K562 (cell line): Measurements from ENCODE around the gene F2. TPM values are rescaled to one million over a fixed set of nuclear protein-coding genes. Genes with fewer than 3 reads are reported as not detected.

Experiments used
- ATAC-seq: fragments of 200-7000 bp; cut with Tn5 transposase; 3 replicates; pipeline ENCODE4 v1.9.1; 2020; ENCODE audit warnings: moderate library complexity
- BruUV-seq: library from RNA; stranded (reverse); fragments of 400-500 nt; replicated peaks from 2 replicates; lab custom pipeline; 2021; lab: Mats Ljungman, UMichigan
- CTCF ChIA-PET: fragments of 300-600 bp; formaldehyde crosslinking; extraction: SDS; loops from one replicate; lab custom pipeline; 2021; ENCODE audit warnings: low intra/inter-chr PET ratio; lab: Yijun Ruan, JAX
- POLR2A ChIA-PET: fragments of 300-600, 350-650 bp; sonication (Branson Sonifier 250); formaldehyde crosslinking; extraction: SDS; loops from one replicate; lab custom pipeline; 2021; ENCODE audit warnings: antibody characterized with exemption, inconsistent platforms; lab: Yijun Ruan, JAX
- DNase-seq, 4 experiments: peaks; one replicate each; pipeline versions ENCODE4 v3.0.0 to v3.0.0-alpha.2; 2011 to 2018; ENCODE audit warnings: low spot score in 3 of 4, mixed read lengths in 3 of 4; ENCODE audit errors: extremely low read depth in 1 of 4
- FAIRE-seq: peaks from 2 replicates; lab custom pipeline; 2011; peaks lifted over from hg19 to GRCh38; lab: Jason Lieb, UNC
- H2AFZ ChIP-seq: 2 replicates; pipeline ENCODE4 v1.6.0; 2011; ENCODE audit warnings: low read depth, low read length, control low read depth, inconsistent platforms
- H3K27ac ChIP-seq: fragments of 200-600 bp; 3 replicates; pipeline ENCODE4 v1.8.0; 2011; ENCODE audit warnings: low read depth, mild to moderate bottlenecking, control low read depth, inconsistent platforms, low read length, moderate library complexity, mixed read lengths; ENCODE audit errors: extremely low read depth
- H3K27me3 ChIP-seq, 2 experiments: fragments of 300-600 bp in 1 of 2; 2 replicates in 1 of 2; 3 replicates in 1 of 2; pipeline versions ENCODE4 v1.6.0 to v1.8.0; 2011; ENCODE audit warnings: inconsistent platforms in 2 of 2, low read length in 2 of 2, mild to moderate bottlenecking in 1 of 2, mixed read lengths in 1 of 2, moderate library complexity in 1 of 2; ENCODE audit not compliant: control insufficient read depth in 2 of 2, insufficient read depth in 2 of 2
- H3K36me3 ChIP-seq: fragments of 300-600 bp; 3 replicates; pipeline ENCODE4 v1.8.0; 2011; ENCODE audit warnings: mild to moderate bottlenecking, low read length, inconsistent platforms; ENCODE audit not compliant: control insufficient read depth, insufficient read depth
- H3K4me1 ChIP-seq, 2 experiments: fragments of 200-600 bp in 1 of 2; replicated peaks in 1 of 2; 2 replicates in 1 of 2; 3 replicates in 1 of 2; pipeline versions ENCODE4 v1.5.1 to v1.8.0; 2011; ENCODE audit warnings: inconsistent platforms in 2 of 2, low read length in 2 of 2, mild to moderate bottlenecking in 1 of 2, mixed read lengths in 1 of 2, moderate library complexity in 1 of 2; ENCODE audit not compliant: control insufficient read depth in 2 of 2, insufficient read depth in 2 of 2
- H3K4me2 ChIP-seq: 2 replicates; pipeline ENCODE4 v1.6.1; 2011; ENCODE audit warnings: low read length, control low read depth, inconsistent platforms, mixed read lengths; ENCODE audit not compliant: insufficient read depth
- H3K4me3 ChIP-seq: fragments of 200-600 bp; sonication (generic), shearing (Covaris generic); 2 replicates; pipeline ENCODE4 v1.5.1; 2016; ENCODE audit warnings: control low read depth, inconsistent platforms
- H3K79me2 ChIP-seq: fragments of 200-600 bp; 3 replicates; pipeline ENCODE4 v1.8.0; 2011; ENCODE audit warnings: low read length, inconsistent platforms; ENCODE audit not compliant: control insufficient read depth, insufficient read depth
- H3K9ac ChIP-seq, 2 experiments: 2 replicates each; pipeline versions ENCODE4 v1.6.0 to v1.6.1; 2011; ENCODE audit warnings: low read depth in 2 of 2, low read length in 2 of 2, control low read depth in 1 of 2, inconsistent platforms in 1 of 2, mild to moderate bottlenecking in 1 of 2, mixed read lengths in 1 of 2; ENCODE audit not compliant: insufficient read depth in 1 of 2
- H3K9me1 ChIP-seq: one replicate; pipeline ENCODE4 v1.6.0; 2011; ENCODE audit warnings: inconsistent platforms, mild to moderate bottlenecking, low read length, moderate library complexity; ENCODE audit not compliant: control insufficient read depth, insufficient read depth
- H3K9me3 ChIP-seq: replicated peaks from 2 replicates; pipeline ENCODE4 v1.5.1; 2011; ENCODE audit warnings: low read depth, low read length, inconsistent platforms; ENCODE audit not compliant: control insufficient read depth, insufficient read depth
- H4K20me1 ChIP-seq: replicated peaks from 2 replicates; pipeline ENCODE4 v1.6.1; 2011; ENCODE audit warnings: low read length, inconsistent platforms, mixed read lengths; ENCODE audit not compliant: control insufficient read depth, insufficient read depth
- ETS2 ChIP-seq: IDR thresholded peaks from 2 replicates; pipeline ENCODE4 v1.6.1; 2016; ENCODE audit warnings: borderline replicate concordance, missing genetic modification characterization, mild to moderate bottlenecking, moderate library complexity, missing compliant biosample characterization; ENCODE audit not compliant: poor library complexity, severe bottlenecking
- KLF6 ChIP-seq: fragments of 250-450 bp; sonication (Bioruptor Pico); IDR thresholded peaks from 2 replicates; pipeline ENCODE4 v1.4.0; 2020; ENCODE audit warnings: mild to moderate bottlenecking, moderate library complexity, borderline replicate concordance
- MEF2D ChIP-seq: conservative IDR thresholded peaks from 2 replicates; pipeline ENCODE4 v1.6.1; 2016; ENCODE audit warnings: low read depth, missing genetic modification characterization, missing compliant biosample characterization
- RFX1 ChIP-seq: fragments of 450-650 bp; IDR thresholded peaks from 2 replicates; pipeline ENCODE4 v1.6.1; 2016; ENCODE audit warnings: mild to moderate bottlenecking, moderate library complexity
- ZNF785 ChIP-seq: fragments of 250-450 bp; sonication (Bioruptor Pico); IDR thresholded peaks from 2 replicates; pipeline ENCODE4 v1.4.0; 2020; ENCODE audit warnings: mild to moderate bottlenecking
- WGBS: fragments of 100-300 bp; shearing (Covaris generic); methylation state at CpG from one replicate; pipeline ENCODE4 v1.1.6; 2016; ENCODE audit warnings: low coverage, mixed read lengths; ENCODE audit not compliant: insufficient coverage; ENCODE audit errors: missing lambda C conversion rate; 5-methylcytosine and 5-hydroxymethylcytosine counted together
- in situ Hi-C: fragments of 300-500 bp; cut with MboI; formaldehyde crosslinking; loops from 4 replicates; pipeline ENCODE4 v1.15.0; 2018; ENCODE audit warnings: inconsistent platforms, mixed read lengths
- intact Hi-C: fragments of 100-400 bp; cut with micrococcal nuclease; formaldehyde crosslinking; loops from 2 replicates; pipeline ENCODE4 v1.14.2; 2022
- polyA plus RNA-seq, 8 experiments: library from polyadenylated mRNA; depleted of rRNA in 4 of 8; stranded (reverse) in 5 of 8; unstranded in 3 of 8; fragments of >200 nt; fragmentation: Nextera tagmentation in 2 of 8; fragmentation: Illumina TruSeq in 1 of 8; extraction: Ambion mirVana in 2 of 8; extraction: Trizol in 1 of 8; gene quantifications; 2 replicates each; pipeline versions ENCODE4 v1.2.1 to v1.2.3, GENCODE V29; 2011 to 2014; ENCODE audit warnings: inconsistent platforms in 1 of 8, missing spikeins in 1 of 8
- total RNA-seq, 7 experiments: library from RNA; depleted of rRNA in 6 of 7; stranded (reverse); fragments of >200 nt in 6 of 7; fragmentation: Illumina TruSeq in 2 of 7; extraction: Trizol in 2 of 7; gene quantifications; 2 replicates each; pipeline versions ENCODE4 v1.2.1 to v1.2.3, GENCODE V29; 2011 to 2021; ENCODE audit warnings: low replicate concordance in 1 of 7

The F2 gene
- total and polyA plus RNA-seq, 9 of the 15 experiments (the other 6 are each of a cell fraction or from before 2014, with no cell fraction given) = 0.16 TPM; not detected in 8

- ATAC-seq (no peak), FAIRE-seq (no peak), DNase-seq (no peak)
- Histone ChIP-seq H3K36me3 (peaks cover 88% of the 10 kb centered on the region), H3K79me2 (no peaks in the 10 kb centered on the region), H3K9ac (no peak overlapping the region), H2AFZ (no peak overlapping the region), H4K20me1 (no peaks in the 10 kb centered on the region), H3K4me3 (no peak overlapping the region), H3K9me1 (no peaks in the 10 kb centered on the region), H3K27ac (no peak overlapping the region), H3K4me1 (no peaks in the 10 kb centered on the region), H3K27me3 (no peaks in the 10 kb centered on the region), H3K4me2 (no peak overlapping the region), H3K9me3 (no peaks in the 10 kb centered on the region)
- TF ChIP-seq ETS2 (no peak), RFX1 (no peak), MEF2D (tag) (no peak), KLF6 (CRISPR knock-in tag) (no peak)
- in situ Hi-C loops = loop anchor here (10.0 kb wide), 1 partner anchor 389 kb away; no protein-coding TSS in a partner anchor
- 47% methylated on average over 1 of the region's 1 CpG for WGBS
- CTCF ChIA-PET = no interaction called here
- POLR2A ChIA-PET = no interaction called here
- no TSS peak for BruUV-seq
- intact Hi-C loops = no loop called here
Measured at GRCh38 chr11:46745328-46745727, 26.3 kb downstream of the F2 start.

- TF ChIP-seq ZNF785 (CRISPR knock-in tag) = no peak
- Histone ChIP-seq H3K27ac (no peak overlapping the region), H3K9me3 (no peaks in the 10 kb centered on the region), H3K9me1 (no peaks in the 10 kb centered on the region), H3K4me3 (no peak overlapping the region), H3K4me2 (no peak overlapping the region), H3K9ac (no peak overlapping the region), H3K4me1 (no peaks in the 10 kb centered on the region), H3K27me3 (no peaks in the 10 kb centered on the region), H2AFZ (no peak overlapping the region), H3K79me2 (no peaks in the 10 kb centered on the region), H4K20me1 (no peaks in the 10 kb centered on the region), H3K36me3 (peaks cover 94% of the 10 kb centered on the region)
- intact Hi-C loops = no loop called here
- FAIRE-seq (no peak), DNase-seq (no peak), ATAC-seq (no peak)
- POLR2A ChIA-PET = interaction anchor here (0.7 kb wide), 1 partner anchor 9 kb away, joined by 4 read pairs; no protein-coding TSS in a partner anchor
- CTCF ChIA-PET = no interaction called here
- no TSS peak for BruUV-seq
- 94% methylated on average over 3 of the region's 3 CpGs for WGBS
- in situ Hi-C loops = loop anchor here (10.0 kb wide), 1 partner anchor 389 kb away; no protein-coding TSS in a partner anchor
Measured at GRCh38 chr11:46745995-46746394, 27.0 kb downstream of the F2 start.
